LNCAP (cell line): ENCODE measurements around the gene BOD1.

ENCODE experiments used
- CTCF ChIP-seq: fragments of 450-650 bp; IDR thresholded peaks from 2 replicates; pipeline ENCODE4 v1.5.1; 2017; ENCODE audit warnings: mild to moderate bottlenecking

BOD1 gene

GRCh38 chr5:173622183-173623047, 6.0 kb upstream of the BOD1 start:
- no peak for TF ChIP-seq CTCF

- no peak for TF ChIP-seq CTCF
Measured at GRCh38 chr5:173620784-173621183, 4.3 kb upstream of the BOD1 start.

- peak; percentile 80 for TF ChIP-seq CTCF
Measured at GRCh38 chr5:173618927-173619519, 2.6 kb upstream of the BOD1 start.

- peak; percentile 75 for TF ChIP-seq CTCF
Measured at GRCh38 chr5:173615884-173616576, 420 bp downstream of the BOD1 start.

GRCh38 chr5:173614591-173614990, 1.9 kb downstream of the BOD1 start:
- no peak for TF ChIP-seq CTCF

GRCh38 chr5:173613433-173614159, 2.9 kb downstream of the BOD1 start:
- no peak for TF ChIP-seq CTCF

GRCh38 chr5:173612948-173613347, 3.5 kb downstream of the BOD1 start:
- no peak for TF ChIP-seq CTCF
